H1 (cell line): ENCODE data around the gene PARP4. TPM values are rescaled to one million over a fixed set of nuclear protein-coding genes. Genes with fewer than 3 reads are reported as not detected.

ENCODE experiments used
- ASH2L ChIP-seq: fragments of 200-600, 300-600 bp; sonication (generic); IDR thresholded peaks from one replicate; pipeline ENCODE4 v1.7.1; 2017; ENCODE audit warnings: low read length
- CBX5 ChIP-seq: fragments of 300-800, 300-1000 bp; sonication (generic); IDR thresholded peaks from 2 replicates; pipeline ENCODE4 v1.7.1; 2016; ENCODE audit warnings: antibody characterized with exemption, low read length, low read depth
- CHD7 ChIP-seq: fragments of 300-600 bp; sonication (generic); IDR thresholded peaks from 2 replicates; pipeline ENCODE4 v1.7.1; 2012; ENCODE audit warnings: low read length, moderate library complexity, mild to moderate bottlenecking, inconsistent platforms; ENCODE audit not compliant: insufficient replicate concordance
- EZH2 ChIP-seq: fragments of 200-600 bp; sonication (generic); IDR thresholded peaks from 2 replicates; pipeline ENCODE4 v1.7.1; 2012; ENCODE audit warnings: low read depth, mild to moderate bottlenecking, moderate library complexity, low read length, inconsistent platforms; ENCODE audit not compliant: severe bottlenecking
- GABPA ChIP-seq: IDR thresholded peaks from 2 replicates; pipeline ENCODE4 v1.6.1; 2011; ENCODE audit warnings: mild to moderate bottlenecking, low read length, moderate library complexity, borderline replicate concordance; ENCODE audit not compliant: insufficient read depth
- NANOG ChIP-seq: IDR thresholded peaks from 2 replicates; pipeline ENCODE4 v1.6.1; 2011; ENCODE audit warnings: low read length, low read depth, mild to moderate bottlenecking, inconsistent platforms; ENCODE audit not compliant: insufficient read depth, poor library complexity, severe bottlenecking
- RAD21 ChIP-seq, 2 experiments: IDR thresholded peaks in 1 of 2; conservative IDR thresholded peaks in 1 of 2; 2 replicates each; pipeline ENCODE4 v1.6.1; 2011; ENCODE audit warnings: low read depth in 2 of 2, low read length in 2 of 2, improper control_type of control experiment in 1 of 2, inconsistent platforms in 1 of 2, mild to moderate bottlenecking in 1 of 2, moderate library complexity in 1 of 2
- RBBP5 ChIP-seq: IDR thresholded peaks from 2 replicates; pipeline ENCODE4 v1.7.1; 2012; ENCODE audit warnings: low read depth, mild to moderate bottlenecking, inconsistent platforms, low read length, moderate library complexity, borderline replicate concordance
- SIN3A ChIP-seq, 2 experiments: IDR thresholded peaks in 1 of 2; conservative IDR thresholded peaks in 1 of 2; 2 replicates each; pipeline ENCODE4 v1.6.1; 2011 to 2012; ENCODE audit warnings: low read length in 2 of 2, improper control_type of control experiment in 1 of 2, low read depth in 1 of 2, mild to moderate bottlenecking in 1 of 2
- polyA plus RNA-seq, 7 experiments: library from polyadenylated mRNA; depleted of rRNA in 3 of 7; stranded (reverse) in 5 of 7; unstranded in 2 of 7; fragments of >200 nt in 5 of 7; fragments of 200-250 nt in 2 of 7; gene quantifications; 1 replicate in 5 of 7; 2 replicates in 1 of 7; 4 replicates in 1 of 7; pipeline versions ENCODE4 v1.2.1 to v1.2.3, GENCODE V29; 2011 to 2013; ENCODE audit warnings: missing spikeins in 2 of 7, mixed read lengths in 2 of 7
- total RNA-seq: library from RNA; stranded (reverse); fragmentation: NEBNext Ultra II Directional; extraction: Animal tissue kit (Norgen Biotek cat#: 25700); gene quantifications from 2 replicates; pipeline ENCODE4 v1.2.1, GENCODE V29; 2021

The PARP4 gene
- total and polyA plus RNA-seq, 2 of the 8 experiments (the other 6 are each of a cell fraction or from before 2014, with no cell fraction given) = 22.2 to 40.3 TPM

- no peak for TF ChIP-seq CHD7
- no peak for TF ChIP-seq SIN3A (conservative IDR thresholded peaks at IDR 0.05 in 1 of 2, IDR thresholded peaks at IDR 0.05 in 1 of 2; ENCODE audit: low read depth in 1 of 2, low read length in 2 of 2)
- no peak for TF ChIP-seq GABPA
- TF ChIP-seq EZH2 = no peak
- no peak for TF ChIP-seq CBX5
- no peak for TF ChIP-seq RBBP5
- no peak for TF ChIP-seq NANOG
- no peak for TF ChIP-seq ASH2L
- no peak for TF ChIP-seq RAD21 (IDR thresholded peaks at IDR 0.05 in 1 of 2, conservative IDR thresholded peaks at IDR 0.05 in 1 of 2; ENCODE audit: low read depth in 2 of 2, low read length in 2 of 2)
Measured at GRCh38 chr13:24460256-24460655, 52.3 kb downstream of the PARP4 start (continued).
